Gastroesophageal sphincter (tissue), 3 donors: ENCODE results near the gene ABCC2.

Source experiments
- POLR2A ChIP-seq, 2 donors: fragments of 450-650 bp; IDR thresholded peaks; one replicate each; pipeline ENCODE4 v1.6.1; 2017; ENCODE audit warnings: antibody characterized with exemption in 2 of 2, mild to moderate bottlenecking in 2 of 2, moderate library complexity in 1 of 2
- TF ChIP-seq, protein P1 (sequence below), 4 experiments: fragments of 200-600 bp in 2 of 4; fragments of 450-650 bp in 2 of 4; sonication (generic) in 1 of 4; IDR thresholded peaks; one replicate each; pipeline ENCODE4 v1.5.1; 2017 to 2019; ENCODE audit warnings: antibody characterized with exemption in 4 of 4, mild to moderate bottlenecking in 2 of 4, moderate library complexity in 2 of 4

DNA sequence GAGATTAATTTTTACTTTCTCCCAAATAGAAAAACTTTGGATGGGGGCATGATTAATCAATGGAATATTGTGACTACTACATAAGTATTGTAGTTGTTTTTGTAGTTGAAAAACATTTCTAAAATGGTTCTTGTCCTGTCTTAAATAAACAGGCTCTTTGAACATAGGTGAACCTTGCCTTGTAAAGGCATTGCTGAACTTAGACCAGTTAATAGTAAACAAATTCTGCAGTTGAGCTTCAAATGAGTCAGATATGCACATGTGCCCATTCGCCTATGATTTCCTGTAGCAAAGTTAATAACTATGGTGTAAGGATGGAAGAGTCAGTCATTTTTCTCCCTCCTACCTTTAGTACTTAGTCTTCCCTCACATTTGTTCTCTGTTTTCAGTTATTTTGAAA lies 27.8 kb upstream of the ABCC2 start:
- TF ChIP-seq, protein P1, sequence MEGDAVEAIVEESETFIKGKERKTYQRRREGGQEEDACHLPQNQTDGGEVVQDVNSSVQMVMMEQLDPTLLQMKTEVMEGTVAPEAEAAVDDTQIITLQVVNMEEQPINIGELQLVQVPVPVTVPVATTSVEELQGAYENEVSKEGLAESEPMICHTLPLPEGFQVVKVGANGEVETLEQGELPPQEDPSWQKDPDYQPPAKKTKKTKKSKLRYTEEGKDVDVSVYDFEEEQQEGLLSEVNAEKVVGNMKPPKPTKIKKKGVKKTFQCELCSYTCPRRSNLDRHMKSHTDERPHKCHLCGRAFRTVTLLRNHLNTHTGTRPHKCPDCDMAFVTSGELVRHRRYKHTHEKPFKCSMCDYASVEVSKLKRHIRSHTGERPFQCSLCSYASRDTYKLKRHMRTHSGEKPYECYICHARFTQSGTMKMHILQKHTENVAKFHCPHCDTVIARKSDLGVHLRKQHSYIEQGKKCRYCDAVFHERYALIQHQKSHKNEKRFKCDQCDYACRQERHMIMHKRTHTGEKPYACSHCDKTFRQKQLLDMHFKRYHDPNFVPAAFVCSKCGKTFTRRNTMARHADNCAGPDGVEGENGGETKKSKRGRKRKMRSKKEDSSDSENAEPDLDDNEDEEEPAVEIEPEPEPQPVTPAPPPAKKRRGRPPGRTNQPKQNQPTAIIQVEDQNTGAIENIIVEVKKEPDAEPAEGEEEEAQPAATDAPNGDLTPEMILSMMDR (IDR thresholded peaks at IDR 0.05): no peak
- TF ChIP-seq POLR2A (IDR thresholded peaks at IDR 0.05): no peak
